Activated T-cell treated with anti-CD3 and anti-CD28 coated beads, Interleukin-2, amount 50 U/mL, for 1 hour (primary cell): ENCODE measurements around the gene HOXD10.

Source experiments
- DNase-seq: peaks from one replicate; pipeline ENCODE4 v3.0.0-alpha.2; 2020

Gene HOXD10

GRCh38 chr2:176115883-176116813, at the start of gene HOXD10:
HOXD10 (plus strand) TSS chr2:176116778; CDS start chr2:176116834, 56 bp downstream.
- DNase-seq: no peak

- no peak for DNase-seq
Observed at GRCh38 chr2:176067589-176068418, 48.8 kb upstream of the HOXD10 start.

- no peak for DNase-seq
Observed at GRCh38 chr2:176068419-176068832, 48.2 kb upstream of the HOXD10 start.

- DNase-seq: no peak
Observed at GRCh38 chr2:176071330-176072291, 45.0 kb upstream of the HOXD10 start.

- no peak for DNase-seq
Observed at GRCh38 chr2:176072292-176072669, 44.3 kb upstream of the HOXD10 start.

GRCh38 chr2:176072951-176073904, 43.4 kb upstream of the HOXD10 start:
- DNase-seq: no peak

GRCh38 chr2:176074919-176075425, 41.6 kb upstream of the HOXD10 start:
- no peak for DNase-seq

GRCh38 chr2:176075481-176075880, 41.1 kb upstream of the HOXD10 start:
- no peak for DNase-seq

GRCh38 chr2:176076063-176076462, 40.5 kb upstream of the HOXD10 start:
- DNase-seq: no peak

- DNase-seq: no peak
Observed at GRCh38 chr2:176076796-176077195, 39.8 kb upstream of the HOXD10 start.

GRCh38 chr2:176078541-176079284, 37.9 kb upstream of the HOXD10 start:
- no peak for DNase-seq

GRCh38 chr2:176079285-176079830, 37.2 kb upstream of the HOXD10 start:
- no peak for DNase-seq

GRCh38 chr2:176079831-176080539, 36.6 kb upstream of the HOXD10 start:
- no peak for DNase-seq

- DNase-seq: no peak
Observed at GRCh38 chr2:176080540-176081375, 35.8 kb upstream of the HOXD10 start.

- no peak for DNase-seq
Observed at GRCh38 chr2:176081376-176081836, 35.2 kb upstream of the HOXD10 start.

GRCh38 chr2:176081837-176082524, 34.6 kb upstream of the HOXD10 start:
- DNase-seq: no peak

GRCh38 chr2:176082525-176082823, 34.1 kb upstream of the HOXD10 start:
- no peak for DNase-seq
